Measurements from ENCODE around the gene MKLN1.
"Not testable (repeated sequence)": the region's sequence is repeated elsewhere in the genome, so short reads cannot be mapped to it uniquely, and the experiment has no call there.

MKLN1 gene

DNA sequence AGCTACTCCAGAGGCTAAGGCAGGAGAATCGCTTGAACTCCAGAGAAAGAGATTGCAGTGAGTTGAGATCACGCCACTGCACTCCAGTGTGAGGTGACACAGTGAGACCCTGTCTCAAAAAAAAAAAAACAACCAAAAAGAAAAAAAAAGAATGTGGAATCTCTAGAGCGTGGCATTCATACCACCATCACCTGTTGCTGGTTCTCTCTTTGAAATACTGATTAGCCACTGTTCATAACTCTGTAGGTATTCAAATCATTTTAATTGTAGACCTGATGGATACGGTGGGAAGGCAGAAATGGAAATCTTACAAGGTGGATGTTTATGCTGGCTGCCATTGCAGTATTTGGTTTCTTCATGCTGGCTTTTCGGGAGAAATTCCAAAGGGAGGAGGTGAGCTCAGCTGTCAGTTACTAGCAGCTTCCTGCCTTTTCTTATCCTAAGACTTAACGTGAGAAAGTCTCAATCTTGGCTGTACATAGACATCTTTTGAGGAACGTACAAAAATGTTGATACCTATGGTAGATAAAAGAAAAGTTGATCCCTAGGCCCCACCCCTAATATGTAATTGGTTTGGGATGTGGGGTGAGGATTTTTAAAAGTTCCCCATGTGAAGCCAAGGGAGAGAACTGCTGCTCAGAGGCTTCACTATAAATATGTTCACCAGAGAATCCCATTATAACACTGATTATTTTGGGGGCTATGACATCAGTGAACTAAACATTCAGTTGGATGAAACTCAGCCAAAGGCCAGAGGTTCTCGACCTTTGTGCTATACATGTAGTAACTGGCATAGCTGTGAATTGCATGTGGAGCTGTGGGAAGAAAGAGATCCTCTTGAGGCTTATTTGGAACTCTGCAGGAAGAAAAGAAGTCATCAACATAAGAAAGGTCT, 26.9 kb upstream of the MKLN1 start:
- Histone ChIP-seq H3K4me3 (IDR thresholded peaks at IDR 0.05; ENCODE audit: insufficient read depth, low read depth, low read length) (no peak overlapping the region), H3K79me2 (ENCODE audit: insufficient read depth, low read depth) (no peaks in the 10 kb centered on the region), H3K9ac (no peak overlapping the region), H3K27ac (no peak overlapping the region), H3K27me3 (ENCODE audit: insufficient read depth, low read depth) (no peaks in the 10 kb centered on the region), H2AFZ (ENCODE audit: low read depth) (no peak overlapping the region), H3K36me3 (ENCODE audit: insufficient read depth) (no peaks in the 10 kb centered on the region), H3K4me1 (ENCODE audit: low read depth, poor library complexity, severe bottlenecking) (no peaks in the 10 kb centered on the region), H3K4me2 (no peak overlapping the region), H4K20me1 (ENCODE audit: insufficient read depth) (no peaks in the 10 kb centered on the region)
- TF ChIP-seq, protein P1, sequence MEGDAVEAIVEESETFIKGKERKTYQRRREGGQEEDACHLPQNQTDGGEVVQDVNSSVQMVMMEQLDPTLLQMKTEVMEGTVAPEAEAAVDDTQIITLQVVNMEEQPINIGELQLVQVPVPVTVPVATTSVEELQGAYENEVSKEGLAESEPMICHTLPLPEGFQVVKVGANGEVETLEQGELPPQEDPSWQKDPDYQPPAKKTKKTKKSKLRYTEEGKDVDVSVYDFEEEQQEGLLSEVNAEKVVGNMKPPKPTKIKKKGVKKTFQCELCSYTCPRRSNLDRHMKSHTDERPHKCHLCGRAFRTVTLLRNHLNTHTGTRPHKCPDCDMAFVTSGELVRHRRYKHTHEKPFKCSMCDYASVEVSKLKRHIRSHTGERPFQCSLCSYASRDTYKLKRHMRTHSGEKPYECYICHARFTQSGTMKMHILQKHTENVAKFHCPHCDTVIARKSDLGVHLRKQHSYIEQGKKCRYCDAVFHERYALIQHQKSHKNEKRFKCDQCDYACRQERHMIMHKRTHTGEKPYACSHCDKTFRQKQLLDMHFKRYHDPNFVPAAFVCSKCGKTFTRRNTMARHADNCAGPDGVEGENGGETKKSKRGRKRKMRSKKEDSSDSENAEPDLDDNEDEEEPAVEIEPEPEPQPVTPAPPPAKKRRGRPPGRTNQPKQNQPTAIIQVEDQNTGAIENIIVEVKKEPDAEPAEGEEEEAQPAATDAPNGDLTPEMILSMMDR (conservative IDR thresholded peaks at IDR 0.05; ENCODE audit: low read depth, low read length) = no peak

DNA sequence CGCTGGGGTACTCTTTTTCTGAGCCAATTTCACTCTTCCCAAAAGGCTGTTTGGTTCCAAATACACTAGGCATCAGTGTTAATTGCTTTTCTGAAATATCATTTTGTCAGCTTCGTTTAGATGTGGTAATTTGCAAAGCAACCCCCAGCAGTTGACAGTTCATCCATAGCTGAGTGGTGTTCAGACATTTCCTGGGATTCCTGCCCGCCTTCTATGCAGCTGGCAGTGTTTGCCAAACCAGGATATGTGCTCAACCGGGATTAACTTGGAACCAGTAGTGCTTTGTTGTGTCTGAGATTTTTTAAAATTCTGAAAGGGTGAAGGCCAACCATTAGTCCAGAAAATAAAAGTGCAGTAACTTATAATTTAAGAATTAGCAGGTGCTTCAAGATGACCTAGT, 25.2 kb upstream of the MKLN1 start:
- TF ChIP-seq, protein P1 (conservative IDR thresholded peaks at IDR 0.05; ENCODE audit: low read depth, low read length) = no peak
- Histone ChIP-seq H3K4me1 (ENCODE audit: low read depth, poor library complexity, severe bottlenecking) (no peaks in the 10 kb centered on the region), H3K4me3 (IDR thresholded peaks at IDR 0.05; ENCODE audit: insufficient read depth, low read depth, low read length) (no peak overlapping the region), H3K27ac (no peak overlapping the region), H3K4me2 (no peak overlapping the region), H4K20me1 (ENCODE audit: insufficient read depth) (no peaks in the 10 kb centered on the region), H3K9ac (no peak overlapping the region), H3K27me3 (ENCODE audit: insufficient read depth, low read depth) (no peaks in the 10 kb centered on the region), H2AFZ (ENCODE audit: low read depth) (no peak overlapping the region), H3K36me3 (ENCODE audit: insufficient read depth) (no peaks in the 10 kb centered on the region), H3K79me2 (ENCODE audit: insufficient read depth, low read depth) (no peaks in the 10 kb centered on the region)

DNA sequence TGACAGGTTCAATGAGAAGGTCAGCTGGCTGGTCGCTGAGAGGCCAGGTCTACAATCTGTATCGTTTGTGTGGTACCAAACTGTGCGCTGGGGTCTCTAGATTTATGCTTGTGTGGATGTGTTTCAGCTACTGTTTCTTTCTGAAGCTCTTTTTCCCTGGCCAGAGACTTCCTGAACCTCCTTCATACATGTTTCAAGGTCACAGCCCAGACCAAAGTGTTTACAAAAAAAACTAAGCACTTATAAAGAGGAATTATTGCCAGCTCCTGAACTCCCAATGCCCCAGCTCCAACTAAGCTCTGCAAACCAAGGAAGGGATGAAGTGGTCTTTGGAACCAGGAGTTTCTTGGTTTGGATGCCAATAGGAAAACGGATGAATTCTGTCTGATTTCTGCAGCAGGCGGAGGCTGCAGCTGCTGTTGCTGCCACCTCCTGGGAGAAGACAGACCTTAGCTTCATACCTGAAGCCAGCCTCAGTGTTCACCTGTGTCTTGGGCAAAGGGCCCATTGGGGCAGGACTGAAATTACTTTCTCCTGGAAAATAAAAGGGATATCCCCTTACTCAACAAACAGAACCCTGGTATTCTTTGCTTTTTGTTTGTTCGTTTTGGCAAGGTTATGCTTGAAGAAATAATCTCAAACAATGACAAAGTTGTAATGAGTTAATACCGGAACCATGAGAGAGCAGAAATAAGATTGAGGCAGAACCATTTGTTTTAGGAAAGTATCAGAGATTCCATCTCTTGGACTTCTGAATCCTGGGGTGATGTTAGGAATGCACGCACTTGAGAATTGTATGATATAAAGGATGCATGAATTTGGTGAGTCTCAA, 24.6 kb upstream of the MKLN1 start:
- H3K9ac ChIP-seq = no peak overlapping the region
- no peaks in the 10 kb centered on the region for H3K36me3 ChIP-seq (ENCODE audit: insufficient read depth)
- H4K20me1 ChIP-seq (ENCODE audit: insufficient read depth) = no peaks in the 10 kb centered on the region
- H3K27ac ChIP-seq = no peak overlapping the region
- no peaks in the 10 kb centered on the region for H3K4me1 ChIP-seq (ENCODE audit: low read depth, poor library complexity, severe bottlenecking)
- no peak overlapping the region for H2AFZ ChIP-seq (ENCODE audit: low read depth)
- H3K27me3 ChIP-seq (ENCODE audit: insufficient read depth, low read depth) = no peaks in the 10 kb centered on the region
- H3K4me2 ChIP-seq = no peak overlapping the region
- H3K79me2 ChIP-seq (ENCODE audit: insufficient read depth, low read depth) = no peaks in the 10 kb centered on the region
- TF ChIP-seq, protein P1 (conservative IDR thresholded peaks at IDR 0.05; ENCODE audit: low read depth, low read length) = no peak
- no peak overlapping the region for H3K4me3 ChIP-seq (IDR thresholded peaks at IDR 0.05; ENCODE audit: insufficient read depth, low read depth, low read length)

DNA sequence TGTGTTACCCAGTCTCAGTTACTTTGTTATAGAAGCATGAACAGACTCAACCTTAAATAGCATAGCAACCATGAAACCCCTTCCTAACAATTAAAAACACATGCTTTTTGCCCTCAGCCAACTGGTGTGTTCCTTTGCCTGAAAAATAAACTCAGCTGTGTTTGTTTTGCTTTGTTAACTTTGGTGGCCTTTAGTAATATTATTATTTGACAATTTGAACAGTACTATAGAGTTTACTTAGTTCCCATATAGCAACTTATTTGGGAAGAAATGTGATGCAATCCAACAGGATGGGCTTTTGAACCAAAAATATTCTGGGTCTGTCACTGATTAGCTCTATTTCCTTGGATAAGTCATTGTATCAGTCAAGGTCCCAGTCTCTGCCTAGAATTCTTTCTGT, 22.5 kb upstream of the MKLN1 start:
- no peak overlapping the region for H3K4me3 ChIP-seq (IDR thresholded peaks at IDR 0.05; ENCODE audit: insufficient read depth, low read depth, low read length)
- TF ChIP-seq, protein P1 (conservative IDR thresholded peaks at IDR 0.05; ENCODE audit: low read depth, low read length) = no peak
- no peak overlapping the region for H3K4me2 ChIP-seq
- H3K27me3 ChIP-seq (ENCODE audit: insufficient read depth, low read depth) = no peaks in the 10 kb centered on the region
- no peak overlapping the region for H3K9ac ChIP-seq
- H2AFZ ChIP-seq (ENCODE audit: low read depth) = no peak overlapping the region
- no peaks in the 10 kb centered on the region for H3K79me2 ChIP-seq (ENCODE audit: insufficient read depth, low read depth)
- no peak overlapping the region for H3K27ac ChIP-seq
- no peaks in the 10 kb centered on the region for H4K20me1 ChIP-seq (ENCODE audit: insufficient read depth)
- H3K36me3 ChIP-seq (ENCODE audit: insufficient read depth) = no peaks in the 10 kb centered on the region
- H3K4me1 ChIP-seq (ENCODE audit: low read depth, poor library complexity, severe bottlenecking) = no peaks in the 10 kb centered on the region

DNA sequence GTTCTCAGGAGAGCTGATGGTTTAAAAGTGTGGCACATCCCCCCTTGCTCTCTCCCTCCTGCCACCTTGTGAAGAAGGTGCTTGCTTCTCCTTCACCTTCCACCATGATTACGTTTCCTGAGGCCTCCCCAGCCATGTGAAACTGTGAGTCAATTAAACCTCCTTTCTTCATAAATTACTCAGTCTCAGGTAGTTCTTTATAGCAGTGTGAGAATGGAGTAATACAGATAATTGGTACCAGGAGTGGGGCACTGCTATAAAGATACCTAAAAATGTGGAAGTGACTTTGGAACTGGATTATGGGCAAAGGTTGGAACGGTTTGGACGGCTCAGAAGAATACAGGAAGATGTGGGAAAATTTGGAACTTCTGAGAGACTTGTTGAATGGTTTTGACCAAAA, 21.6 kb upstream of the MKLN1 start:
- not testable (repeated sequence) for H3K36me3 ChIP-seq (ENCODE audit: insufficient read depth); H3K79me2 ChIP-seq (ENCODE audit: insufficient read depth, low read depth); H3K27me3 ChIP-seq (ENCODE audit: insufficient read depth, low read depth); H3K4me1 ChIP-seq (ENCODE audit: low read depth, poor library complexity, severe bottlenecking); H3K27ac ChIP-seq; H3K4me2 ChIP-seq; H3K4me3 ChIP-seq (IDR thresholded peaks at IDR 0.05; ENCODE audit: insufficient read depth, low read depth, low read length); H3K9ac ChIP-seq; H4K20me1 ChIP-seq (ENCODE audit: insufficient read depth); H2AFZ ChIP-seq (ENCODE audit: low read depth)
